Keratinocyte (primary cell): ENCODE data around the gene CYP2B6. TPM values are rescaled to one million over a fixed set of nuclear protein-coding genes. Genes with fewer than 3 reads are reported as not detected.

Experiments used
- DNase-seq: peaks from one replicate; pipeline ENCODE4 v3.0.0-alpha.2; 2011; ENCODE audit warnings: low read depth, missing footprints, low spot score
- FAIRE-seq: peaks from 2 replicates; lab custom pipeline; 2011; peaks lifted over from hg19 to GRCh38; lab: Jason Lieb, UNC
- H2AFZ ChIP-seq: 2 replicates; pipeline ENCODE4 v1.6.0; 2012; ENCODE audit warnings: low read length, control low read depth, inconsistent platforms; ENCODE audit not compliant: control insufficient read depth
- H3K27ac ChIP-seq: 2 replicates; pipeline ENCODE4 v1.5.1; 2011; ENCODE audit warnings: low read length; ENCODE audit not compliant: control insufficient read depth, insufficient read depth
- H3K27me3 ChIP-seq: 3 replicates; pipeline ENCODE4 v1.6.0; 2011; ENCODE audit warnings: low read length; ENCODE audit not compliant: control insufficient read depth, insufficient read depth; ENCODE audit errors: extremely low read depth
- H3K36me3 ChIP-seq, 2 experiments: 2 replicates in 1 of 2; 3 replicates in 1 of 2; pipeline ENCODE4 v1.5.1; 2011; ENCODE audit warnings: low read length in 2 of 2, mild to moderate bottlenecking in 1 of 2; ENCODE audit not compliant: control insufficient read depth in 2 of 2, insufficient read depth in 2 of 2; ENCODE audit errors: extremely low read depth in 1 of 2
- H3K4me1 ChIP-seq: 3 replicates; pipeline ENCODE4 v1.5.1; 2011; ENCODE audit warnings: low read length; ENCODE audit not compliant: control insufficient read depth, insufficient read depth; ENCODE audit errors: extremely low read depth
- H3K4me2 ChIP-seq: 3 replicates; pipeline ENCODE4 v1.6.0; 2011; ENCODE audit warnings: low read depth, low read length; ENCODE audit not compliant: control insufficient read depth, insufficient read depth; ENCODE audit errors: extremely low read depth
- H3K4me3 ChIP-seq, 3 experiments: fragments of 200-600 bp in 1 of 3; sonication (generic) in 1 of 3; 2 replicates in 2 of 3; 3 replicates in 1 of 3; pipeline ENCODE4 v1.5.1; 2011 to 2016; ENCODE audit warnings: low read length in 3 of 3, mild to moderate bottlenecking in 3 of 3, control low read depth in 2 of 3, inconsistent platforms in 1 of 3, low read depth in 1 of 3, mixed read lengths in 1 of 3, mixed run types in 1 of 3, moderate library complexity in 1 of 3; ENCODE audit not compliant: control insufficient read depth in 2 of 3, insufficient read depth in 2 of 3; ENCODE audit errors: extremely low read depth in 1 of 3
- H3K79me2 ChIP-seq: 2 replicates; pipeline ENCODE4 v1.6.0; 2012; ENCODE audit warnings: low read length; ENCODE audit not compliant: control insufficient read depth, insufficient read depth
- H3K9ac ChIP-seq: 3 replicates; pipeline ENCODE4 v1.6.0; 2011; ENCODE audit warnings: low read length; ENCODE audit not compliant: control insufficient read depth, insufficient read depth; ENCODE audit errors: extremely low read depth
- H3K9me1 ChIP-seq: 3 replicates; pipeline ENCODE4 v1.6.0; 2011; ENCODE audit warnings: low read length; ENCODE audit not compliant: control insufficient read depth, insufficient read depth; ENCODE audit errors: extremely low read depth
- H3K9me3 ChIP-seq: 2 replicates; pipeline ENCODE4 v1.5.1; 2012; ENCODE audit warnings: low read depth, low read length; ENCODE audit not compliant: control insufficient read depth
- H4K20me1 ChIP-seq: 3 replicates; pipeline ENCODE4 v1.6.0; 2011; ENCODE audit warnings: low read length; ENCODE audit not compliant: control insufficient read depth, insufficient read depth; ENCODE audit errors: extremely low read depth
- EZH2 ChIP-seq: IDR thresholded peaks from one replicate; pipeline ENCODE4 v1.6.1; 2012; ENCODE audit warnings: inconsistent platforms, mild to moderate bottlenecking, low read length, moderate library complexity
- dilution Hi-C: fragments of 300-500 bp; cut with MboI; formaldehyde crosslinking; loops from one replicate; pipeline ENCODE4 v1.7.0; 2020; ENCODE audit warnings: low sequenced_read_pairs; ENCODE audit not compliant: extremely low pct_ligation_motif_present
- polyA plus RNA-seq, 5 experiments: library from polyadenylated mRNA; depleted of rRNA in 3 of 5; stranded (reverse) in 3 of 5; stranded (forward) in 1 of 5; unstranded in 1 of 5; fragments of >200 nt; gene quantifications; 1 replicate in 1 of 5; 2 replicates in 3 of 5; 3 replicates in 1 of 5; pipeline versions ENCODE4 v1.2.1 to v1.2.3, GENCODE V29; 2011 to 2012; ENCODE audit warnings: missing spikeins in 2 of 5, low read depth in 1 of 5, low replicate concordance in 1 of 5
- TF ChIP-seq, protein P1 (sequence below), 3 experiments: IDR thresholded peaks in 1 of 3; conservative IDR thresholded peaks in 1 of 3; optimal IDR thresholded peaks in 1 of 3; 2 replicates in 2 of 3; 3 replicates in 1 of 3; pipeline versions ENCODE3 to v1.5.1; 2011; ENCODE audit warnings: low read length in 3 of 3, mild to moderate bottlenecking in 3 of 3, moderate library complexity in 2 of 3, control low read depth in 1 of 3, inconsistent platforms in 1 of 3; ENCODE audit not compliant: insufficient read depth in 2 of 3; ENCODE audit errors: extremely low read depth in 1 of 3

The CYP2B6 gene
- polyA plus RNA-seq, 1 donor (not counting 4 experiments of a cell fraction or from before 2014, with no cell fraction given): not detected

DNA sequence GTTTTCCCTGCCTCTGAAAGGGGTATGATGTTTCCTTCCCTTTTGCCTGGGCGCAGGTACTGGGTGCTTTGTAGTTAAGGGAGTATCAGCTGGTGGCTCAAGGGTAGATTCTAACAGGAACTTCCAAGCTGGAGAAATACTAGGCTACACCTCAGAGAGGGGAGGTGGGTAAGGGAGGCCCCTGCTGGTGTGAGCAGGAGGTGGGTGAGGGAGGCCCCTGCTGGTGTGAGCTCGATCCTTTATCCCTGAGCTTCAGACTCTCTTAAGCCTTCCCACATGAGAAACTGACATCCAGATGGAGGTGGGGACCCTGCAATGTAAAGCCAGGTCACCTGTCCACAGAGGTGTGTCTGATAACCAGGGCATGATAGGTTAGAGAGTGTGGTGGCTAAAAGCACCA lies 32.1 kb downstream of the CYP2B6 start:
- no peaks in the 10 kb centered on the region for H3K36me3 ChIP-seq
- H3K9me1 ChIP-seq: no peaks in the 10 kb centered on the region
- H3K4me1 ChIP-seq: no peaks in the 10 kb centered on the region
- no peak for DNase-seq
- TF ChIP-seq EZH2: no peak
- TF ChIP-seq, protein P1, sequence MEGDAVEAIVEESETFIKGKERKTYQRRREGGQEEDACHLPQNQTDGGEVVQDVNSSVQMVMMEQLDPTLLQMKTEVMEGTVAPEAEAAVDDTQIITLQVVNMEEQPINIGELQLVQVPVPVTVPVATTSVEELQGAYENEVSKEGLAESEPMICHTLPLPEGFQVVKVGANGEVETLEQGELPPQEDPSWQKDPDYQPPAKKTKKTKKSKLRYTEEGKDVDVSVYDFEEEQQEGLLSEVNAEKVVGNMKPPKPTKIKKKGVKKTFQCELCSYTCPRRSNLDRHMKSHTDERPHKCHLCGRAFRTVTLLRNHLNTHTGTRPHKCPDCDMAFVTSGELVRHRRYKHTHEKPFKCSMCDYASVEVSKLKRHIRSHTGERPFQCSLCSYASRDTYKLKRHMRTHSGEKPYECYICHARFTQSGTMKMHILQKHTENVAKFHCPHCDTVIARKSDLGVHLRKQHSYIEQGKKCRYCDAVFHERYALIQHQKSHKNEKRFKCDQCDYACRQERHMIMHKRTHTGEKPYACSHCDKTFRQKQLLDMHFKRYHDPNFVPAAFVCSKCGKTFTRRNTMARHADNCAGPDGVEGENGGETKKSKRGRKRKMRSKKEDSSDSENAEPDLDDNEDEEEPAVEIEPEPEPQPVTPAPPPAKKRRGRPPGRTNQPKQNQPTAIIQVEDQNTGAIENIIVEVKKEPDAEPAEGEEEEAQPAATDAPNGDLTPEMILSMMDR (optimal IDR thresholded peaks at IDR 0.05 in 1 of 3, IDR thresholded peaks at IDR 0.05 in 1 of 3, conservative IDR thresholded peaks at IDR 0.05 in 1 of 3; ENCODE audit: extremely low read depth in 1 of 3, insufficient read depth in 2 of 3, low read length in 3 of 3): no peak
- no peaks in the 10 kb centered on the region for H3K79me2 ChIP-seq
- no peak overlapping the region for H3K27ac ChIP-seq
- no peaks in the 10 kb centered on the region for H4K20me1 ChIP-seq
- no peak overlapping the region for H3K4me2 ChIP-seq
- H2AFZ ChIP-seq: no peak overlapping the region
- H3K9me3 ChIP-seq: no peaks in the 10 kb centered on the region
- dilution Hi-C loops: no loop called here
- no peak overlapping the region for H3K9ac ChIP-seq
- H3K4me3 ChIP-seq: no peak overlapping the region
- peaks cover 4% of the 10 kb centered on the region for H3K27me3 ChIP-seq
- FAIRE-seq: no peak

DNA sequence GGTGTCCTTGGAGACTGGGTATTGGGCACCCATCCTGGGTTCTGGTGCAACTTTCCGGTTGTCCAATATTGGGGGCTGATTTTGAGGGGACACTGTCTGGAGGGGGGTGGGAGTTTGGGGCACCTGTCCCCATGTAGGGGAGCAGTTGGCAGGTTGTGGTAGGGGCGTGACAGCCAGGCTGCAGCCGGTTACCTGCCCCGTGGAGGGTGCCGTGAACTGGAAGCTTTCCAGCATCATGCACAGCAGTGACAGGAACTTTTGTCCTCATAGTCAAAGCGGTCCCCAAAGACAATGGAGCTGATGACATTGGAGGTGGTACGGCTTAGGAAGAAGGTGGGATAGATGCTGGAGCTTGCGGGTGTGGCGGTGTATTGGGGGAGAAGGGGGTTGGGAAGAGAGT lies 34.3 kb downstream of the CYP2B6 start:
- FAIRE-seq (no peak), DNase-seq (no peak)
- TF ChIP-seq, protein P1 (optimal IDR thresholded peaks at IDR 0.05 in 1 of 3, IDR thresholded peaks at IDR 0.05 in 1 of 3, conservative IDR thresholded peaks at IDR 0.05 in 1 of 3; ENCODE audit: extremely low read depth in 1 of 3, insufficient read depth in 2 of 3, low read length in 3 of 3): no peak
- no peak for TF ChIP-seq EZH2
- no peaks in the 10 kb centered on the region for H3K79me2 ChIP-seq
- no peak overlapping the region for H3K4me2 ChIP-seq
- peaks cover 4% of the 10 kb centered on the region for H3K27me3 ChIP-seq
- H4K20me1 ChIP-seq: no peaks in the 10 kb centered on the region
- H3K36me3 ChIP-seq: no peaks in the 10 kb centered on the region
- no peak overlapping the region for H2AFZ ChIP-seq
- H3K4me3 ChIP-seq: no peak overlapping the region
- no peak overlapping the region for H3K27ac ChIP-seq
- no peaks in the 10 kb centered on the region for H3K9me3 ChIP-seq
- dilution Hi-C loops: no loop called here
- no peaks in the 10 kb centered on the region for H3K9me1 ChIP-seq
- no peaks in the 10 kb centered on the region for H3K4me1 ChIP-seq
- H3K9ac ChIP-seq: no peak overlapping the region
